Mammary epithelial cell (primary cell): ENCODE data around the gene SYNJ1.
"Not testable (repeated sequence)": the region's sequence is repeated elsewhere in the genome, so short reads cannot be mapped to it uniquely, and the experiment has no call there.

Source experiments
- EZH2 ChIP-seq: IDR thresholded peaks from 2 replicates; pipeline ENCODE4 v1.6.1; 2012; ENCODE audit warnings: low read length, inconsistent platforms, borderline replicate concordance
- TF ChIP-seq, protein P1 (sequence below), 2 donors: IDR thresholded peaks in 1 of 2; conservative IDR thresholded peaks in 1 of 2; 2 replicates each; pipeline ENCODE4 v1.5.1; 2011 to 2012; ENCODE audit warnings: inconsistent platforms in 2 of 2, low read length in 2 of 2, mild to moderate bottlenecking in 2 of 2, control low read depth in 1 of 2, low read depth in 1 of 2; ENCODE audit not compliant: insufficient read depth in 1 of 2; ENCODE audit errors: extremely low read depth in 1 of 2

DNA sequence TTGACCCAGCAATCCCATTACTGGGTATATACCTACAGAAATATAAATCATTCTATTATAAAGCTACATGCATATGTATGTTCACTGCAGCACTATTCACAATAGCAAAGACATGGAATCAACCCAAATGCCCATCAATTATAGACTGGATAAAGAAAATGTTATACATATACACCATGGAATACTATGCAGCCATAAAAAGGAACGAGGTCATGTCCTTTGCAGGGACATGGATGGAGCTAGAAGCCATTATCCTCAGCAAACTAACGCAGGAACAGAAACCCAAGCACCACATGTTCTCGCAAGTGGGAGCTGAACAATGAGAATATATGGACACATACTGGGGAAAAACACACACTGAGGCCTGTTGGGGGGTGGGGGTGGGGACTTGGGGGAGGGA, 18.9 kb upstream of the SYNJ1 start:
- TF ChIP-seq, protein P1, sequence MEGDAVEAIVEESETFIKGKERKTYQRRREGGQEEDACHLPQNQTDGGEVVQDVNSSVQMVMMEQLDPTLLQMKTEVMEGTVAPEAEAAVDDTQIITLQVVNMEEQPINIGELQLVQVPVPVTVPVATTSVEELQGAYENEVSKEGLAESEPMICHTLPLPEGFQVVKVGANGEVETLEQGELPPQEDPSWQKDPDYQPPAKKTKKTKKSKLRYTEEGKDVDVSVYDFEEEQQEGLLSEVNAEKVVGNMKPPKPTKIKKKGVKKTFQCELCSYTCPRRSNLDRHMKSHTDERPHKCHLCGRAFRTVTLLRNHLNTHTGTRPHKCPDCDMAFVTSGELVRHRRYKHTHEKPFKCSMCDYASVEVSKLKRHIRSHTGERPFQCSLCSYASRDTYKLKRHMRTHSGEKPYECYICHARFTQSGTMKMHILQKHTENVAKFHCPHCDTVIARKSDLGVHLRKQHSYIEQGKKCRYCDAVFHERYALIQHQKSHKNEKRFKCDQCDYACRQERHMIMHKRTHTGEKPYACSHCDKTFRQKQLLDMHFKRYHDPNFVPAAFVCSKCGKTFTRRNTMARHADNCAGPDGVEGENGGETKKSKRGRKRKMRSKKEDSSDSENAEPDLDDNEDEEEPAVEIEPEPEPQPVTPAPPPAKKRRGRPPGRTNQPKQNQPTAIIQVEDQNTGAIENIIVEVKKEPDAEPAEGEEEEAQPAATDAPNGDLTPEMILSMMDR (conservative IDR thresholded peaks at IDR 0.05 in 1 of 2, IDR thresholded peaks at IDR 0.05 in 1 of 2; ENCODE audit: extremely low read depth in 1 of 2, insufficient read depth in 1 of 2, low read depth in 1 of 2, low read length in 2 of 2) = not testable (repeated sequence)
- not testable (repeated sequence) for TF ChIP-seq EZH2
